HG03196 (cell line): ENCODE measurements around the gene MESD.

Experiments
- ATAC-seq: cut with Tn5 transposase; IDR thresholded peaks from one replicate; pipeline ENCODE4 v1.9.1; 2021; ENCODE audit not compliant: unreplicated experiment

The MESD gene

GRCh38 chr15:81015621-81016488 lies 26.2 kb upstream of the MESD start:
- no peak for ATAC-seq

- no peak for ATAC-seq
Measured at GRCh38 chr15:81014446-81015093, 25.0 kb upstream of the MESD start.

GRCh38 chr15:81013396-81013929 lies 23.8 kb upstream of the MESD start:
- ATAC-seq = no peak

- no peak for ATAC-seq
Measured at GRCh38 chr15:81012588-81012987, 23.0 kb upstream of the MESD start.

GRCh38 chr15:81011593-81011992 lies 22.0 kb upstream of the MESD start:
- ATAC-seq = no peak

GRCh38 chr15:81010086-81010485 lies 20.5 kb upstream of the MESD start:
- no peak for ATAC-seq

GRCh38 chr15:81008312-81008711 lies 18.7 kb upstream of the MESD start:
- ATAC-seq = no peak

- ATAC-seq = no peak
Measured at GRCh38 chr15:81007428-81008064, 17.9 kb upstream of the MESD start.

- no peak for ATAC-seq
Measured at GRCh38 chr15:81006124-81006523, 16.5 kb upstream of the MESD start.

- ATAC-seq = no peak
Measured at GRCh38 chr15:81003097-81003350, 13.4 kb upstream of the MESD start.

GRCh38 chr15:81002331-81003096 lies 12.9 kb upstream of the MESD start:
- no peak for ATAC-seq

- no peak for ATAC-seq
Measured at GRCh38 chr15:81002009-81002330, 12.4 kb upstream of the MESD start.

- peak; percentile 32 for ATAC-seq
Measured at GRCh38 chr15:81001152-81002008, 11.8 kb upstream of the MESD start.

GRCh38 chr15:81000624-81001151 lies 11.1 kb upstream of the MESD start, which contains the start of gene TLNRD1:
TLNRD1 (plus strand) TSS chr15:81000923; CDS start chr15:81002272, 1,349 bp downstream.
- peak; percentile 59 for ATAC-seq

GRCh38 chr15:81000144-81000623 lies 10.6 kb upstream of the MESD start:
- peak; percentile 0 for ATAC-seq

GRCh38 chr15:80999623-81000036 lies 10.0 kb upstream of the MESD start:
- no peak for ATAC-seq

GRCh38 chr15:80998251-80998650 lies 8.6 kb upstream of the MESD start:
- no peak for ATAC-seq

- no peak for ATAC-seq
Measured at GRCh38 chr15:80997692-80998091, 8.1 kb upstream of the MESD start.

- ATAC-seq = no peak
Measured at GRCh38 chr15:80996247-80996646, 6.6 kb upstream of the MESD start.

- no peak for ATAC-seq
Measured at GRCh38 chr15:80992441-80992840, 2.8 kb upstream of the MESD start.
